ENCODE results near the gene ACOD1.

DNA sequence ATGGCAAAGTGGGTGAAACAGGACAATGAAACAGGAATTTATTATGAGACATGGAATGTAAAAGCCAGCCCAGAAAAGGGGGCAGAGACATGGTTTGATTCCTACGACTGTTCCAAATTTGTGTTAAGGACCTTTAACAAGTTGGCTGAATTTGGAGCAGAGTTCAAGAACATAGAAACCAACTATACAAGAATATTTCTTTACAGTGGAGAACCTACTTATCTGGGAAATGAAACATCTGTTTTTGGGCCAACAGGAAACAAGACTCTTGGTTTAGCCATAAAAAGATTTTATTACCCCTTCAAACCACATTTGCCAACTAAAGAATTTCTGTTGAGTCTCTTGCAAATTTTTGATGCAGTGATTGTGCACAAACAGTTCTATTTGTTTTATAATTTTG, 52.2 kb downstream of the ACOD1 start:
- no peak for TF ChIP-seq GATA2 (IDR thresholded peaks at IDR 0.05; ENCODE audit: low read depth, low read length)
- no peak for TF ChIP-seq GATA3 (IDR thresholded peaks at IDR 0.05; ENCODE audit: low read depth, low read length)

All from SH-SY5Y (cell line).